GM10248 (cell line): ENCODE data around the gene ADPRHL1.

Experiments used
- CTCF ChIA-PET: fragments of 300-600 bp; sonication (Branson Sonifier 250); formaldehyde crosslinking; extraction: SDS; loops from one replicate; lab custom pipeline; 2021; ENCODE audit warnings: antibody characterized with exemption; lab: Yijun Ruan, JAX
- POLR2A ChIA-PET: fragments of 350-650 bp; sonication (Branson Sonifier 250); formaldehyde crosslinking; extraction: SDS; loops from one replicate; lab custom pipeline; 2020; ENCODE audit warnings: antibody characterized with exemption; lab: Yijun Ruan, JAX
- DNase-seq: peaks from one replicate; pipeline ENCODE4 v3.0.0; 2012; ENCODE audit errors: extremely low spot score
- TF ChIP-seq, protein P1 (sequence below): IDR thresholded peaks from 2 replicates; pipeline ENCODE4 v1.5.1; 2012; ENCODE audit warnings: mild to moderate bottlenecking, low read depth; ENCODE audit errors: extremely low read depth, missing control alignments, control extremely low read depth

ADPRHL1 gene

DNA sequence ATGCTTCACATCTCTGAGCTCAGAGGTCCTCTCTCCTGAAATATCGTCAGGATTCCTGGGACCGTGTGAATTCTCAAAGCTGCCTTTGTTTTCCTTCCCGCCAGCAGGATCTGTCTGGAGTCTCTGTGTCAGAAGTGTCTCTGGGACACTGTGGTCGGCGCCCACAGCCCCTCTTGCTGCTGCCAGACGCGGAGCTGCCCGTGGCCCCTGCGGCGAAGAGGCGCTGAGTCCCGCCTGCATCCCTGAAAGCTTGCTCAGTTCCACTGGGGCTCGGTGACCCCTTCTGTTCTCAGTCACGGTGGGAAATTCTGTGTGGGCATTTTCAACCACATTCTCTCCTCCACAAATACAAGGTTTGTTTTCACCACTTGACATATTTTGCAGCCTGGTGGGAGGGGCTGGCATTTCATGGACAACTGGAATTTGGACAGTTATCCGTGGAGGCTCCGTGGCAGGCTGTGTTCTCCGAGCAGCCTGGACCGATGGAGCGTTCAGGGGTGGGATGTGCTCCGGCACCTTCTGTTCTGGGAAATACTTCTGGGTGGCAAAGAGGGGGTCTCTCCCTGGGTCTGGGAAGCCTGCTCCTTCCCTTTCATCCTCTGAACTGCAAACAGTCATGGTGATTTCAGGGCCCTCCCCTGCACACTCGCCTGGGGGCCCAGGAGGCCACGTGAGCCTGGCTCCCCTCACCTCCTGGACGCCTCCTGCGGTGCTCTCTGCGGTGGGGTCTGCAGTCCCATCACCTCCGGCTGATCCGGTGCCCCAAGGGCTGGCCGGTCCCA, 46.8 kb downstream of the ADPRHL1 start:
- POLR2A ChIA-PET = no interaction called here
- CTCF ChIA-PET = no interaction called here

DNA sequence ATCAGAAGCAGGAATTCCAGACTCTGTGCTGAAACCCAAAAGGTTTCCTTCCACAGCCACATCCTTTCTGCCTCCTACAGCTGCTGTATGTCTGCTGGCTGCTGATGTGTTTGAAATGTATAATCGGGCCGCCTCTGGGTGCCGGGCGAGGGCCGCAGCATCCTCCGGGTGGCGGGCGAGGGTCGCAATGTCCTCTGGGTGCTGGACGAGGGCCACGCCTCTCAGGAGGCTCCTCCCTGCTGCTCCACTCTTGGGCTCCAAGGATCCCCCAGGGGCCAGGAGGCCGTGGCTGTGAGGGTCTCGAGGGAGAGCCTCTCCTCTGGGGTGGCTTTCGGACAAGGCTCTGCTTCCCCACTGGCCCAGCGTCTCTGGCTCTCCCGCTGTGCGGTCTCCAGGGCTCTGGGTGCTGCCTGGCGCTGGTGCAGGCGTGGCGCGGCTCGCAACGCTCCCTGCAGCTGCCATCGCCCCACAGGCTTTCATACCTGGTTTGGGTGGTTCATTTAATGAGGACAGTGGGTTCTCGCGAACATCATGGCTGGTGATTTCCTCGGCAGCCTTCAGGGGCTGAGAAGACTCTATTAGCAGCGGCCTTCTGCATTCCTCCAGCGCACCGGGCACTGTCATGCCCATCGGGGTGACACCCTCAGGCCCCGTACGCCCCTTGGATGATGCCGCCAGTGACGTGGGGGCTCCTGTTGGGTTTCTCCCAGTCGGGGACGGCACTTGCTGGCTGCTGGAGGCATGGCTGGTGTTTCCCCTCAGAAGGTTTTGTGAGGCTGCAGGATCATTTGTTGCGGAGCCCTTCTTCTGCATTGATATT, 47.6 kb downstream of the ADPRHL1 start:
- CTCF ChIA-PET = no interaction called here

More for the DNA sequence above, 46.8 kb downstream of the ADPRHL1 start:
- TF ChIP-seq, protein P1, sequence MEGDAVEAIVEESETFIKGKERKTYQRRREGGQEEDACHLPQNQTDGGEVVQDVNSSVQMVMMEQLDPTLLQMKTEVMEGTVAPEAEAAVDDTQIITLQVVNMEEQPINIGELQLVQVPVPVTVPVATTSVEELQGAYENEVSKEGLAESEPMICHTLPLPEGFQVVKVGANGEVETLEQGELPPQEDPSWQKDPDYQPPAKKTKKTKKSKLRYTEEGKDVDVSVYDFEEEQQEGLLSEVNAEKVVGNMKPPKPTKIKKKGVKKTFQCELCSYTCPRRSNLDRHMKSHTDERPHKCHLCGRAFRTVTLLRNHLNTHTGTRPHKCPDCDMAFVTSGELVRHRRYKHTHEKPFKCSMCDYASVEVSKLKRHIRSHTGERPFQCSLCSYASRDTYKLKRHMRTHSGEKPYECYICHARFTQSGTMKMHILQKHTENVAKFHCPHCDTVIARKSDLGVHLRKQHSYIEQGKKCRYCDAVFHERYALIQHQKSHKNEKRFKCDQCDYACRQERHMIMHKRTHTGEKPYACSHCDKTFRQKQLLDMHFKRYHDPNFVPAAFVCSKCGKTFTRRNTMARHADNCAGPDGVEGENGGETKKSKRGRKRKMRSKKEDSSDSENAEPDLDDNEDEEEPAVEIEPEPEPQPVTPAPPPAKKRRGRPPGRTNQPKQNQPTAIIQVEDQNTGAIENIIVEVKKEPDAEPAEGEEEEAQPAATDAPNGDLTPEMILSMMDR = no peak
- no peak for DNase-seq

DNA sequence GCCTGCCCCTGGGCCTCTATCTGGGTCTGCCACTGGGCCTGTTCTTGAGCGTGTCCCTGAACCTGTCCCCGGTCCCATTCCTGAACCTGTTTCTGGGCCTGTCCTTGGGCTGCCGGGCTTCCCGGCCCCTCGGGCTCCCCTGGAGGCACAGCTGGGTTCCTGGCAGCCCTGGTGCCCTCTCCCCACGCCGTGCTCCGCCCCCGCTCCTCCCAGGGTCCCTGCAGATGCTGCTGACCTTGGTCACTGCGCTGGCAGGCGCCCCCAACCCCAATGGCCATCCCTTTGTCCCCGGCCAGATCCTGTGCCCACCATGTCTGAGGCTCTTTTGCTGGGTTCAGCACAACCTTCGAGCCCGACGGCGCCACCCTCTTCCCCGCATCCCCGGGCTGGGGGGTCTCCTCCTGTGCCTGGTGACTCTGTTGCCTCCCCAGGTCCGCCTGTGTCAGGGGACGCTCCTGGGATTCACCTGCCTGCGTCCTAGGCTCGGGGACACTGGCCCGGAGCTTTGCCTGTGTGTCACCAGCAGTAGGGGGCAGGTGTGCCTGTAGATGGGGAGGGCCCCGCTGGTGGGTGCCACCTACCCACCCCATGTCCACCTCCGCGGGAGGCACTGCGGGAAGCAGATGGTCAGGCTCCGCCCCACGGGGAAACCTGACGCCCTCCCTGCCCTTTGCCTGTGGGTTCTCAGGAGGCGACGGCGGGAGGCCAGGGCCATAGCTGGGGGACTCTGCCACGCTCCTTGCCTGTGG, 48.4 kb downstream of the ADPRHL1 start:
- TF ChIP-seq, protein P1 = no peak
- CTCF ChIA-PET = no interaction called here

More for the DNA sequence above, 47.6 kb downstream of the ADPRHL1 start:
- TF ChIP-seq, protein P1 = no peak
- no peak for DNase-seq
- POLR2A ChIA-PET = no interaction called here

DNA sequence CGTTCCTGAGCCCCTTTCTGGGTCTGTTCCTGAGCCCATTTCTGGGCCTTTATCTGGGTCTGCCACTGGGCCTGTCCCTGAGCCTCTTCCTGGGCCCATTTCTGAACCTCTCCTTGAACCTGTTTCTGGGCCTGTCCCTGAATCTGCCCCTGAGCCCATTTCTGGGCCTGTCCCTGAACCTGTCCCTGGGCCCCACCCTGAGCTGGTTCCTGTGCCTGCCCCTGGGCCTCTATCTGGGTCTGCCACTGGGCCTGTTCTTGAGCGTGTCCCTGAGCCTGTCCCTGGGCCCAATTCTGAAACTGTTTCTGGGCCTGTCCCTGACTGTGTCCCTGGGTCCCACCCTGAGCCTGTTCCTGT, 48.9 kb downstream of the ADPRHL1 start:
- DNase-seq = no peak
- CTCF ChIA-PET = no interaction called here
- POLR2A ChIA-PET = no interaction called here
- TF ChIP-seq, protein P1 = no peak

More for the DNA sequence above, 48.4 kb downstream of the ADPRHL1 start:
- POLR2A ChIA-PET = no interaction called here
- DNase-seq = no peak

DNA sequence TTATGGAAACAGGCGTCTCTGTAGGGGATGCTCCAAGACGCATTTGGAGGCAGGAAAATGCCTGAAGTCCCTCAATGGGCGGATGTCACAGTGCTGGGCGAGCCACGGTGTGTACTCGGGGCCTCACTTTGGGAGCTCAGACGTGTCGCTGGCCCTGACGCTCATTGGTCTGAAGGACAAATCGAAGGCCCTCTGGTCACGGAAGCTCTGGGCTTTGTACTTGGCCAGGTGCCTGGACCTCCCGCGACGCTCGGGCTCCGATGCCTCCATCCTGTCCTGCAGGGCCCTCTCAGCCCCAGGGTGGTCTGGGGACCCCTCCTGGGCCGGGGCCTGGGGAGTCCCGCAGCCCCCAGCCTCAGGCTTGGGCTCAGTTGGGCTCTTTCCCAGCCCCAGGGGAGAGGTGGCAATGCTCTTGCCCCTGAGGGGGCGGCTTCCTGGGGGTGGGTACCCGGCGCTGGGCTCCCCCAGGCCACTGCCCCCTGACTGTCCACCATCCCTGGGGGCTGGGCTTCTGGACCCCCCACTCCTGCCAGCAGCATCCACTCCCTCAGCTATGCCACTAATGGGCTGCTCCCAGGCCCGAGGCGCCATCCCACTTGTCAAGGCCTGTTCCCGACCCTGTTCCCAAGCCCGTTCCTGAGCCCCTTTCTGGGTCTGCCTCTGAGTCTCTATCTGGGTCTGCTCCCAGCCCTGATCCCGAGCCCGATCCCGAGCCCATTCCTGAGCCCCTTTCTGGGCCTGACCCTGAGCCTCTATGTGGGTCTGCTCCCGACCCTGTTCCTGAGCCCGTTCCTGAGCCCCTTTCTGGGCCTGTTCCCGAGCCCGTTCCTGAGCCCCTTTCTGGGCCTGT, 49.8 kb downstream of the ADPRHL1 start:
- TF ChIP-seq, protein P1 = no peak
- ChIA-PET POLR2A (no interaction called here), CTCF (interaction anchor here (0.8 to 2.0 kb wide), 2 partner anchors 9 to 460 kb away, joined by 3 to 6 read pairs; no protein-coding TSS in a partner anchor)
- no peak for DNase-seq
